Adrenal gland (tissue), 5 donors: ENCODE data around the gene MAGI2.

Experiments
- CTCF ChIP-seq, 6 experiments: fragments of 450-650 bp in 4 of 6; fragments of 200-600 bp in 2 of 6; sonication (generic) in 1 of 6; IDR thresholded peaks; 1 replicate in 5 of 6; 2 replicates in 1 of 6; pipeline versions ENCODE4 v1.5.1 to v1.8.0; 2016 to 2021; ENCODE audit warnings: antibody characterized with exemption in 6 of 6, mild to moderate bottlenecking in 2 of 6, moderate library complexity in 1 of 6
- POLR2A ChIP-seq, 2 donors: fragments of 450-650 bp; IDR thresholded peaks; one replicate each; pipeline ENCODE4 v1.6.1; 2017; ENCODE audit warnings: antibody characterized with exemption in 2 of 2, mild to moderate bottlenecking in 2 of 2, moderate library complexity in 1 of 2
- donor health status: DM: no; HTN: no; CAD: no.

- TF ChIP-seq CTCF (IDR thresholded peaks at IDR 0.05) = no peak
- TF ChIP-seq POLR2A (IDR thresholded peaks at IDR 0.05) = no peak
These were observed 924.1 kb downstream of the MAGI2 start for GRCh38 chr7:78529392-78529791.
